ENCODE measurements around the gene DCTD. TPM values are rescaled to one million over a fixed set of nuclear protein-coding genes. Genes with fewer than 3 reads are reported as not detected.

DCTD gene
- total and polyA plus RNA-seq, 2 of the 13 experiments (the other 11 are each of a cell fraction or from before 2014, with no cell fraction given) = 85.1 to 95.3 TPM

DNA sequence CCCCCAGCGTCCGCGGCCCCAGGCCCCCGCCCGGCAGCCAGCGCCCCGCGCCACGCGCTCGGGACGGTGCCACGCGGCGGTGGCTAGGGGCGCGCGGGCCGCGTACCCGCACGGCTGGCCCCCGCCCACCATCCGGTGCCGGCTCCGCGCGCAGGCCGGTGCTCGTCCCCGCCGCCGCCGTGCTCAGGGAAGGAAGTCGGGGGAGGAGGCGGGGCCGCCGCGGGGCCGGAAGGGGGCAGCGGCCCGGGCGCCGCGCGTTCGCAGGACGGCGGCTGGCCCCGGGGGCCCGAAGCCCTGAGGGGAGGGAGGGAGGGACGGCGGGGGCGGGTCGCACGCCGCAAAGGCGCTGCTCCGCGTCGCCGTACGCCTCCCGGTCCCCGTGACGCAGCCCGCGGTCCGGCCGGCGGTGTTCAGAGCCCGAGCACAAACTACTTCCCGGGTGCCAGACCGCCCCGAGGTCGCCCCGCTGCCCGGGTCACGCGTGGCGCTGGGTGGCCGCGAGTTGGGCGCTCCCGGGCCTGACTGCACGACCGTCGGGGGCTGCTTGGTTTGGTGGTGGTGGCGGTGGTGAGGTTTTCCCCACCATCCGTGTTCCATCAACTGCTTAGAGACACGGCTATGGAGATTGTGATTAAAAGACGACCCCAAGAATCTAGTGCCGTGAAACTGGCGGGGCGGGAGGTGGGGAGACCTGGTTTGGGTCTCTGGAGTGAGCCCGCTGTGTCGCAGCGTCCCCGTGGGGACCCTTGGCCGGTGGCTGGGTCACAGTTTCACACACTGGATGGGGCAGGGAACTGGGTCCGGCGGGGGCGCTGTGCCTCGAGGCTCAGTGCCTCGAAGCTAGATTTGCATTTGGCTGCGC lies at the start of gene DCTD (continued):
- TF ChIP-seq, protein P1, sequence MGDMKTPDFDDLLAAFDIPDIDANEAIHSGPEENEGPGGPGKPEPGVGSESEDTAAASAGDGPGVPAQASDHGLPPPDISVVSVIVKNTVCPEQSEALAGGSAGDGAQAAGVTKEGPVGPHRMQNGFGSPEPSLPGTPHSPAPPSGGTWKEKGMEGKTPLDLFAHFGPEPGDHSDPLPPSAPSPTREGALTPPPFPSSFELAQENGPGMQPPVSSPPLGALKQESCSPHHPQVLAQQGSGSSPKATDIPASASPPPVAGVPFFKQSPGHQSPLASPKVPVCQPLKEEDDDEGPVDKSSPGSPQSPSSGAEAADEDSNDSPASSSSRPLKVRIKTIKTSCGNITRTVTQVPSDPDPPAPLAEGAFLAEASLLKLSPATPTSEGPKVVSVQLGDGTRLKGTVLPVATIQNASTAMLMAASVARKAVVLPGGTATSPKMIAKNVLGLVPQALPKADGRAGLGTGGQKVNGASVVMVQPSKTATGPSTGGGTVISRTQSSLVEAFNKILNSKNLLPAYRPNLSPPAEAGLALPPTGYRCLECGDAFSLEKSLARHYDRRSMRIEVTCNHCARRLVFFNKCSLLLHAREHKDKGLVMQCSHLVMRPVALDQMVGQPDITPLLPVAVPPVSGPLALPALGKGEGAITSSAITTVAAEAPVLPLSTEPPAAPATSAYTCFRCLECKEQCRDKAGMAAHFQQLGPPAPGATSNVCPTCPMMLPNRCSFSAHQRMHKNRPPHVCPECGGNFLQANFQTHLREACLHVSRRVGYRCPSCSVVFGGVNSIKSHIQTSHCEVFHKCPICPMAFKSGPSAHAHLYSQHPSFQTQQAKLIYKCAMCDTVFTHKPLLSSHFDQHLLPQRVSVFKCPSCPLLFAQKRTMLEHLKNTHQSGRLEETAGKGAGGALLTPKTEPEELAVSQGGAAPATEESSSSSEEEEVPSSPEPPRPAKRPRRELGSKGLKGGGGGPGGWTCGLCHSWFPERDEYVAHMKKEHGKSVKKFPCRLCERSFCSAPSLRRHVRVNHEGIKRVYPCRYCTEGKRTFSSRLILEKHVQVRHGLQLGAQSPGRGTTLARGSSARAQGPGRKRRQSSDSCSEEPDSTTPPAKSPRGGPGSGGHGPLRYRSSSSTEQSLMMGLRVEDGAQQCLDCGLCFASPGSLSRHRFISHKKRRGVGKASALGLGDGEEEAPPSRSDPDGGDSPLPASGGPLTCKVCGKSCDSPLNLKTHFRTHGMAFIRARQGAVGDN (CRISPR knock-in tag; IDR thresholded peaks at IDR 0.05) = peak; percentile 95
- 0 out of 2 replicates have a peak, but pooled peaks have one; percentile 45 for TF ChIP-seq KDM4B (CRISPR knock-in tag; IDR thresholded peaks at IDR 0.05)
- TF ChIP-seq REPIN1 (CRISPR knock-in tag; IDR thresholded peaks at IDR 0.05; ENCODE audit: borderline replicate concordance, low read depth) = peak; percentile 54; the same call in 1 of the 2 replicates
- peak; percentile 67; the same call in 1 of the 2 replicates for TF ChIP-seq ZSCAN20 (CRISPR knock-in tag; IDR thresholded peaks at IDR 0.05; ENCODE audit: borderline replicate concordance)
- peak; percentile 73 for TF ChIP-seq NR2C2 (CRISPR knock-in tag; IDR thresholded peaks at IDR 0.05; ENCODE audit: borderline replicate concordance)
- TF ChIP-seq, protein P2, sequence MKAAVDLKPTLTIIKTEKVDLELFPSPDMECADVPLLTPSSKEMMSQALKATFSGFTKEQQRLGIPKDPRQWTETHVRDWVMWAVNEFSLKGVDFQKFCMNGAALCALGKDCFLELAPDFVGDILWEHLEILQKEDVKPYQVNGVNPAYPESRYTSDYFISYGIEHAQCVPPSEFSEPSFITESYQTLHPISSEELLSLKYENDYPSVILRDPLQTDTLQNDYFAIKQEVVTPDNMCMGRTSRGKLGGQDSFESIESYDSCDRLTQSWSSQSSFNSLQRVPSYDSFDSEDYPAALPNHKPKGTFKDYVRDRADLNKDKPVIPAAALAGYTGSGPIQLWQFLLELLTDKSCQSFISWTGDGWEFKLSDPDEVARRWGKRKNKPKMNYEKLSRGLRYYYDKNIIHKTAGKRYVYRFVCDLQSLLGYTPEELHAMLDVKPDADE (CRISPR knock-in tag; IDR thresholded peaks at IDR 0.05) = no peak
- 0 out of 2 replicates have a peak, but pooled peaks have one; percentile 39 for TF ChIP-seq ZNF616 (CRISPR knock-in tag; IDR thresholded peaks at IDR 0.05; ENCODE audit: low read depth)
- TF ChIP-seq SOX6 (IDR thresholded peaks at IDR 0.05) = no peak
- TF ChIP-seq SOX6 (CRISPR knock-in tag; IDR thresholded peaks at IDR 0.05) = peak; percentile 58
- TF ChIP-seq, protein P3, sequence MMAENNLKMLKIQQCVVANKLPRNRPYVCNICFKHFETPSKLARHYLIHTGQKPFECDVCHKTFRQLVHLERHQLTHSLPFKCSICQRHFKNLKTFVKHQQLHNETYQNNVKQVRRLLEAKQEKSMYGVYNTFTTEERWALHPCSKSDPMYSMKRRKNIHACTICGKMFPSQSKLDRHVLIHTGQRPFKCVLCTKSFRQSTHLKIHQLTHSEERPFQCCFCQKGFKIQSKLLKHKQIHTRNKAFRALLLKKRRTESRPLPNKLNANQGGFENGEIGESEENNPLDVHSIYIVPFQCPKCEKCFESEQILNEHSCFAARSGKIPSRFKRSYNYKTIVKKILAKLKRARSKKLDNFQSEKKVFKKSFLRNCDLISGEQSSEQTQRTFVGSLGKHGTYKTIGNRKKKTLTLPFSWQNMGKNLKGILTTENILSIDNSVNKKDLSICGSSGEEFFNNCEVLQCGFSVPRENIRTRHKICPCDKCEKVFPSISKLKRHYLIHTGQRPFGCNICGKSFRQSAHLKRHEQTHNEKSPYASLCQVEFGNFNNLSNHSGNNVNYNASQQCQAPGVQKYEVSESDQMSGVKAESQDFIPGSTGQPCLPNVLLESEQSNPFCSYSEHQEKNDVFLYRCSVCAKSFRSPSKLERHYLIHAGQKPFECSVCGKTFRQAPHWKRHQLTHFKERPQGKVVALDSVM (CRISPR knock-in tag; IDR thresholded peaks at IDR 0.05) = peak; percentile 29; the same call in 1 of the 2 replicates
- peak; percentile 28; the same call in 1 of the 2 replicates for TF ChIP-seq ZNF674 (CRISPR knock-in tag; IDR thresholded peaks at IDR 0.05; ENCODE audit: low read depth)
- no peak for TF ChIP-seq MLLT10 (CRISPR knock-in tag; IDR thresholded peaks at IDR 0.05)
- no peak for TF ChIP-seq ZNF614 (CRISPR knock-in tag; IDR thresholded peaks at IDR 0.05; ENCODE audit: borderline replicate concordance)
- TF ChIP-seq, protein P4, sequence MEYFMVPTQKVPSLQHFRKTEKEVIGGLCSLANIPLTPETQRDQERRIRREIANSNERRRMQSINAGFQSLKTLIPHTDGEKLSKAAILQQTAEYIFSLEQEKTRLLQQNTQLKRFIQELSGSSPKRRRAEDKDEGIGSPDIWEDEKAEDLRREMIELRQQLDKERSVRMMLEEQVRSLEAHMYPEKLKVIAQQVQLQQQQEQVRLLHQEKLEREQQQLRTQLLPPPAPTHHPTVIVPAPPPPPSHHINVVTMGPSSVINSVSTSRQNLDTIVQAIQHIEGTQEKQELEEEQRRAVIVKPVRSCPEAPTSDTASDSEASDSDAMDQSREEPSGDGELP (IDR thresholded peaks at IDR 0.05; ENCODE audit: borderline replicate concordance, low read depth) = no peak
- TF ChIP-seq ZNF354B (CRISPR knock-in tag; IDR thresholded peaks at IDR 0.05) = no peak
- peak; percentile 39; the same call in 1 of the 2 replicates for TF ChIP-seq KMT2A (CRISPR knock-in tag; IDR thresholded peaks at IDR 0.05)
- TF ChIP-seq ZNF143 (CRISPR knock-in tag; IDR thresholded peaks at IDR 0.05) = no peak
- no peak for TF ChIP-seq TOE1 (CRISPR knock-in tag; IDR thresholded peaks at IDR 0.05)
- TF ChIP-seq YEATS4 (CRISPR knock-in tag; IDR thresholded peaks at IDR 0.05; ENCODE audit: borderline replicate concordance) = peak; percentile 36; the same call in 1 of the 2 replicates
- no peak for TF ChIP-seq HNF4G (IDR thresholded peaks at IDR 0.05; ENCODE audit: borderline replicate concordance, low read depth, low read length)
- TF ChIP-seq HNF4G (CRISPR knock-in tag; IDR thresholded peaks at IDR 0.05; ENCODE audit: borderline replicate concordance, low read depth) = 0 out of 2 replicates have a peak, but pooled peaks have one; percentile 41

All from HepG2 (cell line).